GM21723 (cell line): ENCODE data around the gene OASL.
A peak's percentile ranks its signal among the peaks of the same experiment; 100 is the strongest.

Experiments
- ATAC-seq: cut with Tn5 transposase; IDR thresholded peaks from one replicate; pipeline ENCODE4 v1.9.1; 2021; ENCODE audit warnings: mild to moderate bottlenecking, moderate library complexity; ENCODE audit not compliant: unreplicated experiment

OASL gene

GRCh38 chr12:121017966-121018491, 21.0 kb downstream of the OASL start:
- ATAC-seq: no peak

GRCh38 chr12:121015825-121016766, 22.9 kb downstream of the OASL start, which contains the start of gene C12orf43:
C12orf43 (minus strand) TSS chr12:121016487; CDS start chr12:121016474, 13 bp downstream.
- ATAC-seq: peak; percentile 95

- ATAC-seq: no peak
Observed at GRCh38 chr12:121013715-121014114, 25.3 kb downstream of the OASL start.

GRCh38 chr12:121011820-121012219, 27.2 kb downstream of the OASL start:
- no peak for ATAC-seq

- ATAC-seq: no peak
Observed at GRCh38 chr12:121010860-121011259, 28.2 kb downstream of the OASL start.

- ATAC-seq: no peak
Observed at GRCh38 chr12:121009741-121010140, 29.3 kb downstream of the OASL start.

- ATAC-seq: no peak
Observed at GRCh38 chr12:121008347-121009098, 30.5 kb downstream of the OASL start.

- ATAC-seq: no peak
Observed at GRCh38 chr12:121005346-121005815, 33.7 kb downstream of the OASL start.

GRCh38 chr12:121004253-121004815, 34.7 kb downstream of the OASL start:
- no peak for ATAC-seq

GRCh38 chr12:121003650-121004049, 35.4 kb downstream of the OASL start:
- no peak for ATAC-seq

- ATAC-seq: no peak
Observed at GRCh38 chr12:121001841-121002483, 37.1 kb downstream of the OASL start.

- ATAC-seq: no peak
Observed at GRCh38 chr12:121001060-121001459, 38.0 kb downstream of the OASL start.

- ATAC-seq: no peak
Observed at GRCh38 chr12:121000530-121000929, 38.5 kb downstream of the OASL start.

- ATAC-seq: no peak
Observed at GRCh38 chr12:120999191-121000120, 39.6 kb downstream of the OASL start.

GRCh38 chr12:120998435-120998834, 40.6 kb downstream of the OASL start:
- no peak for ATAC-seq

GRCh38 chr12:120997448-120997847, 41.6 kb downstream of the OASL start:
- ATAC-seq: no peak

- ATAC-seq: no peak
Observed at GRCh38 chr12:120996133-120996746, 42.8 kb downstream of the OASL start.

- ATAC-seq: no peak
Observed at GRCh38 chr12:120994589-120995337, 44.3 kb downstream of the OASL start.
